T-cell (primary cell): Measurements from ENCODE around the gene ADGRE2. TPM values are rescaled to one million over a fixed set of nuclear protein-coding genes. Genes with fewer than 3 reads are reported as not detected.

ENCODE experiments used
- ATAC-seq, 4 experiments: fragments of 200-7000 bp in 3 of 4; fragments of 150-1000 bp in 1 of 4; cut with Tn5 transposase; replicated peaks in 1 of 4; 1 replicate in 3 of 4; 2 replicates in 1 of 4; pipeline ENCODE4 v1.10.0; 2021; ENCODE audit warnings: moderate library complexity in 3 of 4, mild to moderate bottlenecking in 2 of 4, moderate number of reproducible peaks in 1 of 4
- CTCF ChIA-PET, 2 donors: fragments of 300-600 bp; sonication (Branson Sonifier 250); formaldehyde crosslinking; loops; one replicate each; lab custom pipeline; 2022; ENCODE audit warnings: antibody characterized with exemption in 2 of 2; lab: Charles Lee
- POLR2A ChIA-PET, 2 donors: fragments of 300-600 bp; sonication (Branson Sonifier 250); formaldehyde crosslinking; loops; one replicate each; lab custom pipeline; 2022; ENCODE audit warnings: antibody characterized with exemption in 2 of 2; lab: Charles Lee
- DNase-seq, 35 experiments: peaks; one replicate each; pipeline versions ENCODE4 v3.0.0 to v3.0.0-alpha.2; 2013 to 2023
- H3K27ac ChIP-seq: one replicate; pipeline ENCODE4 v1.5.1; 2013; ENCODE audit warnings: low read length
- H3K27me3 ChIP-seq, 2 experiments: replicated peaks in 1 of 2; 1 replicate in 1 of 2; 2 replicates in 1 of 2; pipeline versions ENCODE4 v1.6.1 to v1.7.0; 2013; ENCODE audit warnings: low read length in 1 of 2, mixed read lengths in 1 of 2; ENCODE audit not compliant: control insufficient read depth in 2 of 2, insufficient read depth in 2 of 2; ENCODE audit errors: extremely low read depth in 1 of 2
- H3K36me3 ChIP-seq, 2 donors: 1 replicate in 1 of 2; 2 replicates in 1 of 2; pipeline versions ENCODE4 v1.6.1 to v1.7.0; 2013; ENCODE audit warnings: low read length in 1 of 2; ENCODE audit not compliant: control insufficient read depth in 2 of 2, insufficient read depth in 1 of 2; ENCODE audit errors: extremely low read depth in 1 of 2
- H3K4me1 ChIP-seq, 2 experiments: 1 replicate in 1 of 2; 2 replicates in 1 of 2; pipeline versions ENCODE4 v1.6.1 to v1.7.0; 2013; ENCODE audit warnings: low read length in 2 of 2, mixed read lengths in 1 of 2; ENCODE audit not compliant: insufficient read depth in 2 of 2, control insufficient read depth in 1 of 2; ENCODE audit errors: extremely low read depth in 1 of 2
- H3K4me3 ChIP-seq, 2 donors: 1 replicate in 1 of 2; 2 replicates in 1 of 2; pipeline versions ENCODE4 v1.5.1 to v1.7.0; 2013; ENCODE audit warnings: mild to moderate bottlenecking in 2 of 2, low read length in 1 of 2, moderate library complexity in 1 of 2; ENCODE audit not compliant: control insufficient read depth in 1 of 2; ENCODE audit errors: extremely low read depth in 1 of 2
- H3K9me3 ChIP-seq: 2 replicates; pipeline ENCODE4 v1.7.0; 2013
- H3K27ac Mint-ChIP-seq, 2 donors: one replicate each; pipeline ENCODE4 v1.8.0; 2020 to 2021; ENCODE audit warnings: mild to moderate bottlenecking in 2 of 2, mixed read lengths in 2 of 2
- H3K27me3 Mint-ChIP-seq, 2 donors: one replicate each; pipeline ENCODE4 v1.8.0; 2021 to 2022; ENCODE audit warnings: mixed read lengths in 2 of 2
- H3K36me3 Mint-ChIP-seq: one replicate; pipeline ENCODE4 v1.8.0; 2021; ENCODE audit warnings: mixed read lengths
- H3K4me1 Mint-ChIP-seq, 3 donors: one replicate each; pipeline ENCODE4 v1.8.0; 2020 to 2022; ENCODE audit warnings: mixed read lengths in 3 of 3, mild to moderate bottlenecking in 1 of 3
- H3K4me3 Mint-ChIP-seq, 3 donors: one replicate each; pipeline ENCODE4 v1.8.0; 2020 to 2022; ENCODE audit warnings: mild to moderate bottlenecking in 3 of 3, mixed read lengths in 3 of 3, moderate library complexity in 3 of 3
- H3K9me3 Mint-ChIP-seq, 3 donors: one replicate each; pipeline ENCODE4 v1.8.0; 2020 to 2022; ENCODE audit warnings: mixed read lengths in 3 of 3
- WGBS: methylation state at CpG from one replicate; pipeline ENCODE4 v1.1.5; 2013; ENCODE audit warnings: missing lambda C conversion rate; ENCODE audit not compliant: insufficient coverage; 5-methylcytosine and 5-hydroxymethylcytosine counted together
- total RNA-seq, 35 experiments: library from RNA in 6 of 35; stranded (reverse) in 6 of 35; fragments of 120-200 nt in 1 of 35; gene quantifications; one replicate each; pipeline versions ENCODE4 v1.2.1 to v1.2.4 and lab custom pipeline; 2013 to 2026

Gene ADGRE2
- total RNA-seq, 5 donors from 2014 or later (not counting 1 experiment from before 2014, with no cell fraction given), result 0.62 to 5.4 (median 0.82) TPM

- Histone ChIP-seq H3K27ac (no peak overlapping the region), H3K4me1 (no peaks in the 10 kb centered on the region), H3K4me3 (no peak overlapping the region), H3K9me3 (no peaks in the 10 kb centered on the region), H3K36me3 (no peaks in the 10 kb centered on the region), H3K27me3 (peaks cover 0 to 34% of the 10 kb centered on the region in 2 experiments)
- POLR2A ChIA-PET, result interaction anchor here in 1 of 2 donors (0.6 kb wide), 1 partner anchor 140 kb away, joined by 3 read pairs; no protein-coding TSS in a partner anchor
- CTCF ChIA-PET, result no interaction called here
- no peaks in the 10 kb centered on the region for H3K4me1 Mint-ChIP-seq
- ATAC-seq, result no peak
- H3K4me3 Mint-ChIP-seq, result no peak overlapping the region
- H3K36me3 Mint-ChIP-seq, result no peaks in the 10 kb centered on the region
- H3K27me3 Mint-ChIP-seq, result peaks cover 14 to 26% of the 10 kb centered on the region in 2 donors
- H3K27ac Mint-ChIP-seq, result no peak overlapping the region
- no peaks in the 10 kb centered on the region for H3K9me3 Mint-ChIP-seq
- DNase-seq, result no peak
- 87% methylated on average over 9 of the region's 9 CpGs for WGBS
These were observed 14.0 kb downstream of the ADGRE2 start for GRCh38 chr19:14764401-14764800.

GRCh38 chr19:14763497-14764145, 14.7 kb downstream of the ADGRE2 start:
- no peaks in the 10 kb centered on the region for H3K4me1 Mint-ChIP-seq
- POLR2A ChIA-PET, result interaction anchor here in 1 of 2 donors (0.6 kb wide), 1 partner anchor 139 kb away, joined by 3 read pairs; no protein-coding TSS in a partner anchor

GRCh38 chr19:14762111-14762510, 16.2 kb downstream of the ADGRE2 start:
- H3K4me1 ChIP-seq, result no peaks in the 10 kb centered on the region
- 100% methylated on average over 1 of the region's 2 CpGs for WGBS
- POLR2A ChIA-PET, result no interaction called here
- CTCF ChIA-PET, result no interaction called here
- no peak for DNase-seq
- Mint-ChIP-seq H3K4me1 (no peaks in the 10 kb centered on the region), H3K27me3 (peaks cover 14 to 16% of the 10 kb centered on the region in 2 donors), H3K27ac (no peak overlapping the region), H3K4me3 (no peak overlapping the region), H3K36me3 (no peaks in the 10 kb centered on the region), H3K9me3 (no peaks in the 10 kb centered on the region)
- H3K27ac ChIP-seq, result no peak overlapping the region
- peaks cover 0 to 17% of the 10 kb centered on the region in 2 experiments for H3K27me3 ChIP-seq
- no peak for ATAC-seq
- H3K9me3 ChIP-seq, result no peaks in the 10 kb centered on the region
- H3K36me3 ChIP-seq, result no peaks in the 10 kb centered on the region
- H3K4me3 ChIP-seq, result no peak overlapping the region

More at GRCh38 chr19:14763497-14764145, 14.7 kb downstream of the ADGRE2 start:
- no peak overlapping the region for H3K27ac ChIP-seq
- DNase-seq (no peak), ATAC-seq (no peak)
- Mint-ChIP-seq H3K27me3 (peaks cover 14 to 24% of the 10 kb centered on the region in 2 donors), H3K36me3 (no peaks in the 10 kb centered on the region), H3K9me3 (no peaks in the 10 kb centered on the region), H3K4me3 (no peak overlapping the region), H3K27ac (no peak overlapping the region)
- no peaks in the 10 kb centered on the region for H3K4me1 ChIP-seq
- no peaks in the 10 kb centered on the region for H3K9me3 ChIP-seq
- H3K36me3 ChIP-seq, result no peaks in the 10 kb centered on the region
- no peak overlapping the region for H3K4me3 ChIP-seq
- CTCF ChIA-PET, result no interaction called here
- H3K27me3 ChIP-seq, result peaks cover 0 to 29% of the 10 kb centered on the region in 2 experiments
- 80% methylated on average over 3 of the region's 4 CpGs for WGBS

- no CpG with 5 or more reads among the region's 5 CpGs for WGBS
- no peak overlapping the region for H3K27ac Mint-ChIP-seq
These were observed 16.8 kb downstream of the ADGRE2 start for GRCh38 chr19:14761607-14762006.

GRCh38 chr19:14758816-14759215, 19.5 kb downstream of the ADGRE2 start:
- no peaks in the 10 kb centered on the region for H3K36me3 ChIP-seq
- Mint-ChIP-seq H3K4me1 (no peaks in the 10 kb centered on the region), H3K36me3 (no peaks in the 10 kb centered on the region), H3K4me3 (no peak overlapping the region), H3K27ac (no peak overlapping the region), H3K27me3 (peaks cover under 1 to 1% of the 10 kb centered on the region in 2 donors), H3K9me3 (no peaks in the 10 kb centered on the region)
- CTCF ChIA-PET, result no interaction called here
- ATAC-seq, result no peak
- H3K4me1 ChIP-seq, result no peaks in the 10 kb centered on the region
- H3K27me3 ChIP-seq, result peaks cover 0 to 6% of the 10 kb centered on the region in 2 experiments
- 90% methylated on average over 3 of the region's 16 CpGs for WGBS
- H3K4me3 ChIP-seq, result no peak overlapping the region
- no peak for DNase-seq
- H3K9me3 ChIP-seq, result no peaks in the 10 kb centered on the region
- H3K27ac ChIP-seq, result no peak overlapping the region
- POLR2A ChIA-PET, result no interaction called here

More at GRCh38 chr19:14761607-14762006, 16.8 kb downstream of the ADGRE2 start:
- no peak for ATAC-seq
- no peak for DNase-seq
- Histone ChIP-seq H3K36me3 (no peaks in the 10 kb centered on the region), H3K4me1 (no peaks in the 10 kb centered on the region), H3K27ac (no peak overlapping the region), H3K4me3 (no peak overlapping the region), H3K9me3 (no peaks in the 10 kb centered on the region), H3K27me3 (peaks cover 0 to 17% of the 10 kb centered on the region in 2 experiments)
- CTCF ChIA-PET, result no interaction called here
- Mint-ChIP-seq H3K36me3 (no peaks in the 10 kb centered on the region), H3K27me3 (peaks cover 14 to 16% of the 10 kb centered on the region in 2 donors), H3K4me3 (no peak overlapping the region), H3K4me1 (no peaks in the 10 kb centered on the region), H3K9me3 (no peaks in the 10 kb centered on the region)
- POLR2A ChIA-PET, result no interaction called here

- Histone ChIP-seq H3K4me1 (no peaks in the 10 kb centered on the region), H3K27ac (no peak overlapping the region), H3K9me3 (no peaks in the 10 kb centered on the region), H3K4me3 (no peak overlapping the region), H3K36me3 (no peaks in the 10 kb centered on the region), H3K27me3 (no peaks in the 10 kb centered on the region)
- POLR2A ChIA-PET, result no interaction called here
- no peak overlapping the region for H3K27ac Mint-ChIP-seq
- ATAC-seq (no peak), DNase-seq (no peak)
- CTCF ChIA-PET, result no interaction called here
- H3K4me1 Mint-ChIP-seq, result no peaks in the 10 kb centered on the region
- H3K27me3 Mint-ChIP-seq, result no peaks in the 10 kb centered on the region
- H3K36me3 Mint-ChIP-seq, result no peaks in the 10 kb centered on the region
- 50% methylated on average over 1 of the region's 6 CpGs for WGBS
- H3K4me3 Mint-ChIP-seq, result no peak overlapping the region
- H3K9me3 Mint-ChIP-seq, result no peaks in the 10 kb centered on the region
These were observed 29.8 kb downstream of the ADGRE2 start for GRCh38 chr19:14748601-14749000.
